Endothelial cell of umbilical vein (primary cell): Measurements from ENCODE around the gene SLC44A5. TPM values are rescaled to one million over a fixed set of nuclear protein-coding genes. Genes with fewer than 3 reads are reported as not detected.

ENCODE experiments used
- BruUV-seq: library from RNA; stranded (reverse); fragments of 400-500 nt; replicated peaks from 2 replicates; lab custom pipeline; 2021; lab: Mats Ljungman, UMichigan
- CTCF ChIA-PET: fragments of 300-600, 350-600 bp; sonication (Branson Sonifier 250); formaldehyde crosslinking; loops from one replicate; lab custom pipeline; 2021; ENCODE audit warnings: antibody characterized with exemption, inconsistent platforms; lab: Charles Lee
- POLR2A ChIA-PET: fragments of 300-600, 350-600 bp; sonication (Branson Sonifier 250); formaldehyde crosslinking; loops from one replicate; lab custom pipeline; 2021; ENCODE audit warnings: antibody characterized with exemption, inconsistent platforms; lab: Charles Lee
- DNase-seq: peaks from one replicate; pipeline ENCODE4 v3.0.0-alpha.2; 2011; ENCODE audit warnings: low read depth, low spot score
- FAIRE-seq: peaks from 2 replicates; lab custom pipeline; 2011; peaks lifted over from hg19 to GRCh38; lab: Jason Lieb, UNC
- H2AFZ ChIP-seq: 2 replicates; pipeline ENCODE4 v1.6.0; 2012; ENCODE audit warnings: low read depth, low read length, control low read depth, inconsistent platforms
- H3K27ac ChIP-seq: 2 replicates; pipeline ENCODE4 v1.5.1; 2011; ENCODE audit warnings: low read depth, mild to moderate bottlenecking, control low read depth, low read length, moderate library complexity; ENCODE audit not compliant: insufficient read depth
- H3K27me3 ChIP-seq, 2 experiments: 2 replicates each; pipeline versions ENCODE4 v1.6.0 to v1.6.1; 2011; ENCODE audit warnings: low read length in 2 of 2, mixed read lengths in 1 of 2; ENCODE audit not compliant: control insufficient read depth in 2 of 2, insufficient read depth in 2 of 2
- H3K36me3 ChIP-seq, 2 experiments: 2 replicates in 1 of 2; 3 replicates in 1 of 2; pipeline ENCODE4 v1.5.1; 2011; ENCODE audit warnings: low read length in 2 of 2, mild to moderate bottlenecking in 1 of 2, moderate library complexity in 1 of 2; ENCODE audit not compliant: control insufficient read depth in 2 of 2, insufficient read depth in 2 of 2; ENCODE audit errors: extremely low read depth in 1 of 2
- H3K4me1 ChIP-seq: 3 replicates; pipeline ENCODE4 v1.5.1; 2011; ENCODE audit warnings: mild to moderate bottlenecking, low read length; ENCODE audit not compliant: control insufficient read depth, insufficient read depth; ENCODE audit errors: extremely low read depth
- H3K4me2 ChIP-seq: 2 replicates; pipeline ENCODE4 v1.6.1; 2011; ENCODE audit warnings: low read length, control low read depth, mixed read lengths; ENCODE audit not compliant: insufficient read depth
- H3K4me3 ChIP-seq, 3 experiments: fragments of 200-600 bp in 1 of 3; sonication (generic), shearing (Covaris generic) in 1 of 3; replicated peaks in 1 of 3; 2 replicates each; pipeline ENCODE4 v1.5.1; 2011 to 2016; ENCODE audit warnings: control low read depth in 3 of 3, low read length in 3 of 3, mild to moderate bottlenecking in 2 of 3, inconsistent platforms in 1 of 3, low read depth in 1 of 3, moderate library complexity in 1 of 3; ENCODE audit not compliant: insufficient read depth in 1 of 3
- H3K79me2 ChIP-seq: 2 replicates; pipeline ENCODE4 v1.6.0; 2012; ENCODE audit warnings: low read length, inconsistent platforms; ENCODE audit not compliant: control insufficient read depth, insufficient read depth
- H3K9ac ChIP-seq: replicated peaks from 2 replicates; pipeline ENCODE3; 2011; ENCODE audit warnings: low read length, control low read depth; ENCODE audit not compliant: insufficient read depth; ENCODE audit errors: extremely low read depth
- H3K9me1 ChIP-seq: replicated peaks from 3 replicates; pipeline ENCODE4 v1.6.0; 2011; ENCODE audit warnings: mild to moderate bottlenecking, low read length; ENCODE audit not compliant: control insufficient read depth, insufficient read depth; ENCODE audit errors: extremely low read depth
- H3K9me3 ChIP-seq: replicated peaks from 2 replicates; pipeline ENCODE4 v1.5.1; 2012; ENCODE audit warnings: low read length, inconsistent platforms; ENCODE audit not compliant: control insufficient read depth, insufficient read depth
- H4K20me1 ChIP-seq: replicated peaks from 2 replicates; pipeline ENCODE3; 2011; ENCODE audit warnings: mild to moderate bottlenecking, low read length; ENCODE audit not compliant: control insufficient read depth, insufficient read depth; ENCODE audit errors: extremely low read depth
- EZH2 ChIP-seq: IDR thresholded peaks from 2 replicates; pipeline ENCODE4 v1.6.1; 2012; ENCODE audit warnings: borderline replicate concordance, low read depth, mild to moderate bottlenecking, moderate library complexity, low read length, inconsistent platforms; ENCODE audit not compliant: severe bottlenecking
- FOS ChIP-seq: IDR thresholded peaks from 2 replicates; pipeline ENCODE4 v1.6.1; 2011; ENCODE audit warnings: mild to moderate bottlenecking, low read length, moderate library complexity, borderline replicate concordance; ENCODE audit not compliant: insufficient read depth
- GATA2 ChIP-seq: IDR thresholded peaks from 2 replicates; pipeline ENCODE4 v1.7.0; 2011; ENCODE audit warnings: low read depth, mild to moderate bottlenecking, moderate library complexity, mixed read lengths, low read length; ENCODE audit not compliant: insufficient read length, insufficient read depth
- JUN ChIP-seq: IDR thresholded peaks from 2 replicates; pipeline ENCODE4 v1.6.1; 2011; ENCODE audit warnings: borderline replicate concordance, low read depth; ENCODE audit not compliant: insufficient read length, insufficient read depth
- MYC ChIP-seq: IDR thresholded peaks from one replicate; pipeline ENCODE4 v1.6.1; 2011; ENCODE audit warnings: mild to moderate bottlenecking, low read depth, low read length
- POLR2AphosphoS5 ChIP-seq: IDR thresholded peaks from 2 replicates; pipeline ENCODE4 v1.6.1; 2012; ENCODE audit warnings: low read depth, mild to moderate bottlenecking, control low read depth, low read length, moderate library complexity; ENCODE audit not compliant: insufficient read depth
- dilution Hi-C: fragments of 300-500 bp; cut with MboI; formaldehyde crosslinking; loops from one replicate; pipeline ENCODE4 v1.15.0; 2019; ENCODE audit warnings: low sequenced_read_pairs; ENCODE audit not compliant: extremely low pct_ligation_motif_present
- intact Hi-C: fragments of 100-400 bp; cut with micrococcal nuclease; formaldehyde crosslinking; loops from one replicate; pipeline ENCODE4 v1.10.0; 2022
- polyA plus RNA-seq, 4 experiments: library from polyadenylated mRNA; depleted of rRNA in 3 of 4; stranded (reverse) in 3 of 4; unstranded in 1 of 4; fragments of >200 nt; gene quantifications; 2 replicates each; pipeline versions ENCODE4 v1.2.1 to v1.2.3, GENCODE V29; 2011 to 2012; ENCODE audit warnings: missing spikeins in 1 of 4
- total RNA-seq: library from RNA; stranded (reverse); gene quantifications from 2 replicates; pipeline ENCODE4 v1.2.3, GENCODE V29; 2021
- TF ChIP-seq, protein P1 (sequence below), 2 donors: IDR thresholded peaks; 1 replicate in 1 of 2; 2 replicates in 1 of 2; pipeline ENCODE4 v1.5.1; 2011; ENCODE audit warnings: low read length in 2 of 2, mild to moderate bottlenecking in 2 of 2, moderate library complexity in 2 of 2, control low read depth in 1 of 2, inconsistent platforms in 1 of 2, low read depth in 1 of 2; ENCODE audit not compliant: insufficient read depth in 1 of 2; ENCODE audit errors: extremely low read depth in 1 of 2
- TF ChIP-seq, protein P2 (sequence below): IDR thresholded peaks from 2 replicates; pipeline ENCODE4 v1.6.1; 2011; ENCODE audit not compliant: insufficient read depth, insufficient read length

The SLC44A5 gene
- total and polyA plus RNA-seq, 2 donors (not counting 3 experiments of a cell fraction or from before 2014, with no cell fraction given): 1.6 to 3.2 TPM

DNA sequence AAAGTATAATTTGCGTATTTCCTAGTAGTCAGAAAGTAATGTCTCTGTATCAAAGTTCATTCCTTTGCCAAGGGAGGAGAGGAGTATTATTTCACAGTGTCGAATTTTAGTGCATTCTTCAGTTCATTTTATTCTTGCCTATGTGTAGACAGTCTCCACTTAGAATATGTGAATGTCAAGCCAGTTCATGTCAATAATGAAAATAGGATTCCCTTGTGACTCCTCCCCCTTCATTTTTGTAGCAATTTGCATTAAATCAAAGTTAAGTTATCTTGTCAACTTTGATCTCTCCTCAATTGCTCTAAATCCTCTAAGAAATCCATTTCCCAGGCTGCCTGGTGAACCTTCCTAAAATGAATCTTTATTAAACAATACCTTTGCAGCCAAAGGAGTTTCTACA lies 179.1 kb downstream of the SLC44A5 start:
- no peak overlapping the region for H3K4me3 ChIP-seq
- no peaks in the 10 kb centered on the region for H3K9me1 ChIP-seq
- H3K4me1 ChIP-seq: no peaks in the 10 kb centered on the region
- TF ChIP-seq FOS (no peak), GATA2 (no peak), MYC (no peak), EZH2 (no peak), JUN (no peak), POLR2AphosphoS5 (no peak)
- TF ChIP-seq, protein P1, sequence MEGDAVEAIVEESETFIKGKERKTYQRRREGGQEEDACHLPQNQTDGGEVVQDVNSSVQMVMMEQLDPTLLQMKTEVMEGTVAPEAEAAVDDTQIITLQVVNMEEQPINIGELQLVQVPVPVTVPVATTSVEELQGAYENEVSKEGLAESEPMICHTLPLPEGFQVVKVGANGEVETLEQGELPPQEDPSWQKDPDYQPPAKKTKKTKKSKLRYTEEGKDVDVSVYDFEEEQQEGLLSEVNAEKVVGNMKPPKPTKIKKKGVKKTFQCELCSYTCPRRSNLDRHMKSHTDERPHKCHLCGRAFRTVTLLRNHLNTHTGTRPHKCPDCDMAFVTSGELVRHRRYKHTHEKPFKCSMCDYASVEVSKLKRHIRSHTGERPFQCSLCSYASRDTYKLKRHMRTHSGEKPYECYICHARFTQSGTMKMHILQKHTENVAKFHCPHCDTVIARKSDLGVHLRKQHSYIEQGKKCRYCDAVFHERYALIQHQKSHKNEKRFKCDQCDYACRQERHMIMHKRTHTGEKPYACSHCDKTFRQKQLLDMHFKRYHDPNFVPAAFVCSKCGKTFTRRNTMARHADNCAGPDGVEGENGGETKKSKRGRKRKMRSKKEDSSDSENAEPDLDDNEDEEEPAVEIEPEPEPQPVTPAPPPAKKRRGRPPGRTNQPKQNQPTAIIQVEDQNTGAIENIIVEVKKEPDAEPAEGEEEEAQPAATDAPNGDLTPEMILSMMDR (IDR thresholded peaks at IDR 0.05; ENCODE audit: extremely low read depth in 1 of 2, insufficient read depth in 1 of 2, low read depth in 1 of 2, low read length in 2 of 2): no peak
- TF ChIP-seq, protein P2, sequence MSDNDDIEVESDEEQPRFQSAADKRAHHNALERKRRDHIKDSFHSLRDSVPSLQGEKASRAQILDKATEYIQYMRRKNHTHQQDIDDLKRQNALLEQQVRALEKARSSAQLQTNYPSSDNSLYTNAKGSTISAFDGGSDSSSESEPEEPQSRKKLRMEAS: no peak
- no peaks in the 10 kb centered on the region for H3K36me3 ChIP-seq
- no peaks in the 10 kb centered on the region for H3K79me2 ChIP-seq
- no peak overlapping the region for H3K4me2 ChIP-seq
- dilution Hi-C loops: no loop called here
- no peak overlapping the region for H3K27ac ChIP-seq
- H3K9ac ChIP-seq: no peak overlapping the region
- H4K20me1 ChIP-seq: no peaks in the 10 kb centered on the region
- intact Hi-C loops: no loop called here
- POLR2A ChIA-PET: no interaction called here
- DNase-seq (no peak), FAIRE-seq (no peak)
- CTCF ChIA-PET: interaction anchor here (1.1 to 1.4 kb wide), 2 partner anchors 9 to 166 kb away, joined by 5 to 8 read pairs; no protein-coding TSS in a partner anchor
- H3K9me3 ChIP-seq: no peaks in the 10 kb centered on the region
- BruUV-seq: no TSS peak
- no peaks in the 10 kb centered on the region for H3K27me3 ChIP-seq
- H2AFZ ChIP-seq: no peak overlapping the region
